Measurements from ENCODE around the gene ATP5ME. TPM values are rescaled to one million over a fixed set of nuclear protein-coding genes. Genes with fewer than 3 reads are reported as not detected.

Gene ATP5ME
- total RNA-seq, 1 experiment from 2014 or later, result 425 TPM

DNA sequence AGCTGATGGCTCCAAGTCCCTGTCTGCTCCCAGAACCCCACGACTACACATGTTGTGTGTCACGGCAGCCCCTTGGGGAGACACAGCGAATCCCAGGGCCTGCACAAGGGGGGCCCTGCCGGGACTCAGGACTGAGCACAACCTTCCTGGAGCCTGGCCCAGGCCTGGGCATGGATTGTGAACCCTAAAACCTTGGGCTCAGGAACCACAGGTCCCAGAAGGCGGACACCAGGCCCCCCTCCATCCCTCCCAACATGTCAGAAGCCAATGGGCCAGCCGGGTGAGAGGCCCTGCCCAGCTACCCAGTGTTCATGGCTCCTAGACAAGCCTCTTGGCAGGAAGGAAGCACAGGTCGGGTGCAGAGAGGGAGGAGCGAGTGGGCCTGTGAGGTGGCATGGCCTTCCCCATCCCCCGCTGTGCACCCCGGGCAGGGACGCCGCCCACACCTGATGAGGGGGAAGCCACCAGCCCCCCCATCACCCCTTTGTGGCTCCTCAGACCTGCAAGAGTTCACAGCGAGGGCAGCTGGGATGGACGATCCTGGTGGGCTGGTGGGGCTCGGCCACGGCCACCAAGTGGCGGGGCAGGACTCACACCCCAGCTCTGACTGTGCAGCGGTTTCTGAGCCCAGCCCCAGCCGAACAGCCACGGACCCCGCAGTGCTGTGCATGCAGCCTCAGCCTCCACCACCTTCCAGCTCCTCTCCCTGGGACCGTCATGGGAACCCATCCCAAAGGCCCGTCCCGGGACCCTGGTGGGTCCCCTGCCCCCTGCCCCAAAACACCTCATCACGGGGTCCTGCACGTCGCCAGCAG, 45.0 kb downstream of the ATP5ME start:
- H3K4me3 Mint-ChIP-seq, result no peak overlapping the region
- H3K4me1 ChIP-seq (ENCODE audit: insufficient read depth, low read length), result no peaks in the 10 kb centered on the region; the same call in 1 of the 2 replicates
- H4K20me1 ChIP-seq (ENCODE audit: control insufficient read depth, insufficient read depth, insufficient read length), result no peaks in the 10 kb centered on the region
- H4K91ac ChIP-seq (ENCODE audit: insufficient read length, low read depth, low read length), result no peak overlapping the region
- H2BK120ac ChIP-seq (ENCODE audit: low read depth, low read length, poor library complexity, severe bottlenecking), result no peak overlapping the region
- no peak overlapping the region for H3K4ac ChIP-seq (ENCODE audit: low read depth, low read length)
- no peak overlapping the region for H3T11ph ChIP-seq (ENCODE audit: low read length)
- H3K79me1 ChIP-seq (ENCODE audit: insufficient read depth, low read depth, low read length, poor library complexity, severe bottlenecking), result no peaks in the 10 kb centered on the region
- H3K27me3 ChIP-seq (ENCODE audit: insufficient read depth, low read length), result no peaks in the 10 kb centered on the region
- DNase-seq, result peak; percentile 20
- H3K56ac ChIP-seq (ENCODE audit: insufficient read length, low read depth, low read length), result no peak overlapping the region
- H2BK5ac ChIP-seq (ENCODE audit: insufficient read length, low read length), result no peak overlapping the region
- H3K36me3 Mint-ChIP-seq (ENCODE audit: insufficient read depth in 1 of 3, low read depth in 3 of 3), result peaks cover 0 to 15% (median 13%) of the 10 kb centered on the region in 3 experiments; a peak in 5 of 7 replicates
- TF ChIP-seq, protein P1, sequence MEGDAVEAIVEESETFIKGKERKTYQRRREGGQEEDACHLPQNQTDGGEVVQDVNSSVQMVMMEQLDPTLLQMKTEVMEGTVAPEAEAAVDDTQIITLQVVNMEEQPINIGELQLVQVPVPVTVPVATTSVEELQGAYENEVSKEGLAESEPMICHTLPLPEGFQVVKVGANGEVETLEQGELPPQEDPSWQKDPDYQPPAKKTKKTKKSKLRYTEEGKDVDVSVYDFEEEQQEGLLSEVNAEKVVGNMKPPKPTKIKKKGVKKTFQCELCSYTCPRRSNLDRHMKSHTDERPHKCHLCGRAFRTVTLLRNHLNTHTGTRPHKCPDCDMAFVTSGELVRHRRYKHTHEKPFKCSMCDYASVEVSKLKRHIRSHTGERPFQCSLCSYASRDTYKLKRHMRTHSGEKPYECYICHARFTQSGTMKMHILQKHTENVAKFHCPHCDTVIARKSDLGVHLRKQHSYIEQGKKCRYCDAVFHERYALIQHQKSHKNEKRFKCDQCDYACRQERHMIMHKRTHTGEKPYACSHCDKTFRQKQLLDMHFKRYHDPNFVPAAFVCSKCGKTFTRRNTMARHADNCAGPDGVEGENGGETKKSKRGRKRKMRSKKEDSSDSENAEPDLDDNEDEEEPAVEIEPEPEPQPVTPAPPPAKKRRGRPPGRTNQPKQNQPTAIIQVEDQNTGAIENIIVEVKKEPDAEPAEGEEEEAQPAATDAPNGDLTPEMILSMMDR (conservative IDR thresholded peaks at IDR 0.05), result no peak
- no peak overlapping the region for H3K18ac ChIP-seq (ENCODE audit: insufficient read length, low read depth, low read length)
- H4K8ac ChIP-seq (replicated peaks; ENCODE audit: insufficient read length, low read depth, low read length), result no peak overlapping the region
- peaks cover 16% of the 10 kb centered on the region for H3K27me3 Mint-ChIP-seq (ENCODE audit: low read depth)
- no CpG with 5 or more reads among the region's 27 CpGs for WGBS (ENCODE audit: extremely low coverage, insufficient read length, low lambda C conversion rate)
- H2BK12ac ChIP-seq (ENCODE audit: insufficient read length, low read depth, low read length), result no peak overlapping the region
- no peak overlapping the region for H2BK20ac ChIP-seq (ENCODE audit: low read depth, low read length, poor library complexity, severe bottlenecking)
- no peaks in the 10 kb centered on the region for H3K9me3 ChIP-seq (ENCODE audit: control insufficient read depth, low read depth, low read length)
- no peak overlapping the region for H3K4me2 ChIP-seq (ENCODE audit: insufficient read depth, insufficient read length, low read length)
- H3K27ac ChIP-seq (ENCODE audit: insufficient read length, low read depth, low read length), result no peak overlapping the region
- no peak overlapping the region for H2AK5ac ChIP-seq (ENCODE audit: insufficient read length, low read length)
- no peak overlapping the region for H4K5ac ChIP-seq (ENCODE audit: insufficient read length, low read depth, low read length)
- no peaks in the 10 kb centered on the region for H3K79me2 ChIP-seq (ENCODE audit: insufficient read depth, low read length)
- peaks cover 17 to 21% of the 10 kb centered on the region in 2 experiments for H3K9me3 Mint-ChIP-seq
- peaks cover 9 to 20% of the 10 kb centered on the region in 2 experiments for H3K4me1 Mint-ChIP-seq
- H3K23ac ChIP-seq (ENCODE audit: insufficient read length, low read depth, low read length), result no peak overlapping the region
- H3K9ac ChIP-seq (ENCODE audit: extremely low read depth, insufficient read length, low read length), result no peak overlapping the region
- no peak overlapping the region for H2AFZ ChIP-seq (ENCODE audit: low read length)
- H3K27ac Mint-ChIP-seq, result peak overlapping the region in 1 of 3 experiments; percentile 27; a peak in 1 of 7 replicates
- no peaks in the 10 kb centered on the region for H3K23me2 ChIP-seq (ENCODE audit: insufficient read length, low read depth, low read length, poor library complexity, severe bottlenecking)
- H3K14ac ChIP-seq (ENCODE audit: insufficient read depth, low read length), result no peak overlapping the region; the same call in 1 of the 2 replicates
- no peak overlapping the region for H2BK15ac ChIP-seq (ENCODE audit: low read depth, low read length)

Measured in H9 (cell line).